ENCODE measurements around the gene HECTD1.

HECTD1 gene

GRCh38 chr14:31221266-31221665, 13.7 kb upstream of the HECTD1 start:
- ChIA-PET CTCF (no interaction called here), POLR2A (no interaction called here)
- Histone ChIP-seq H3K4me3 (ENCODE audit: low read depth, low read length) (no peak overlapping the region), H3K27ac (ENCODE audit: extremely low read depth, low read depth, low read length) (no peak overlapping the region), H3K4me1 (ENCODE audit: control insufficient read depth, insufficient read depth, low read length) (no peaks in the 10 kb centered on the region), H3K9me3 (ENCODE audit: control insufficient read depth, insufficient read depth, low read depth, low read length) (no peaks in the 10 kb centered on the region), H3K36me3 (ENCODE audit: control insufficient read depth in 2 of 2, insufficient read depth in 1 of 2, low read length in 2 of 2) (no peaks in the 10 kb centered on the region)
- TF ChIP-seq ZNF366 (tag by site-specific recombination; conservative IDR thresholded peaks at IDR 0.05) = no peak
- TF ChIP-seq ZNF26 (tag by site-specific recombination; IDR thresholded peaks at IDR 0.05) = no peak
- TF ChIP-seq ZNF280D (tag by site-specific recombination; IDR thresholded peaks at IDR 0.05) = no peak
- no peak for TF ChIP-seq ZNF311 (tag by site-specific recombination; IDR thresholded peaks at IDR 0.05; ENCODE audit: borderline replicate concordance)
- TF ChIP-seq ZNF341 (tag by site-specific recombination; IDR thresholded peaks at IDR 0.05; ENCODE audit: low read depth) = no peak
- no peak for TF ChIP-seq HOXA7 (CRISPR knock-in tag; IDR thresholded peaks at IDR 0.05; ENCODE audit: borderline replicate concordance)
- TF ChIP-seq ZNF18 (tag by site-specific recombination; IDR thresholded peaks at IDR 0.05) = no peak
- TF ChIP-seq ZNF350 (tag by site-specific recombination; IDR thresholded peaks at IDR 0.05) = no peak
- TF ChIP-seq ZNF155 (tag by site-specific recombination; IDR thresholded peaks at IDR 0.05) = no peak
- TF ChIP-seq ZNF596 (tag by site-specific recombination; IDR thresholded peaks at IDR 0.05) = no peak
- TF ChIP-seq WT1 (tag by site-specific recombination; IDR thresholded peaks at IDR 0.05) = no peak
- TF ChIP-seq SALL2 (tag by site-specific recombination; IDR thresholded peaks at IDR 0.05; ENCODE audit: borderline replicate concordance) = no peak
- TF ChIP-seq ZNF24 (tag by site-specific recombination; IDR thresholded peaks at IDR 0.05) = no peak
- no peak for TF ChIP-seq ZNF133 (tag by site-specific recombination; IDR thresholded peaks at IDR 0.05)
- no peak for TF ChIP-seq ZNF571 (tag by site-specific recombination; IDR thresholded peaks at IDR 0.05)
- TF ChIP-seq ELK4 (IDR thresholded peaks at IDR 0.05; ENCODE audit: borderline replicate concordance, low read depth, low read length) = no peak
- TF ChIP-seq ZNF670 (tag by site-specific recombination; IDR thresholded peaks at IDR 0.05; ENCODE audit: low read depth) = no peak
- TF ChIP-seq ZNF248 (tag by site-specific recombination; IDR thresholded peaks at IDR 0.05) = no peak

GRCh38 chr14:31219169-31219568, 11.6 kb upstream of the HECTD1 start:
- Histone ChIP-seq H3K9me3 (ENCODE audit: control insufficient read depth, insufficient read depth, low read depth, low read length) (no peaks in the 10 kb centered on the region), H3K36me3 (ENCODE audit: control insufficient read depth in 2 of 2, insufficient read depth in 1 of 2, low read length in 2 of 2) (no peaks in the 10 kb centered on the region), H3K4me1 (ENCODE audit: control insufficient read depth, insufficient read depth, low read length) (no peaks in the 10 kb centered on the region), H3K4me3 (ENCODE audit: low read depth, low read length) (no peak overlapping the region), H3K27ac (ENCODE audit: extremely low read depth, low read depth, low read length) (no peak overlapping the region)
- ChIA-PET CTCF (interaction anchor here (0.9 kb wide), 1 partner anchor 10 kb away, joined by 4 read pairs; no protein-coding TSS in a partner anchor), POLR2A (no interaction called here)
- no peak for TF ChIP-seq ZNF354C (tag by site-specific recombination; IDR thresholded peaks at IDR 0.05; ENCODE audit: borderline replicate concordance, low read depth)
- no peak for TF ChIP-seq ZNF530 (tag by site-specific recombination; IDR thresholded peaks at IDR 0.05; ENCODE audit: low read depth)
- no peak for TF ChIP-seq ZNF26 (tag by site-specific recombination; IDR thresholded peaks at IDR 0.05)
- TF ChIP-seq ZSCAN16 (tag by site-specific recombination; IDR thresholded peaks at IDR 0.05) = no peak
- TF ChIP-seq ZNF843 (tag by site-specific recombination; IDR thresholded peaks at IDR 0.05) = no peak
- no peak for TF ChIP-seq SP7 (tag by site-specific recombination; IDR thresholded peaks at IDR 0.05)
- no peak for TF ChIP-seq ZNF623 (tag by site-specific recombination; IDR thresholded peaks at IDR 0.05)
- no peak for TF ChIP-seq ZNF639 (tag by site-specific recombination; IDR thresholded peaks at IDR 0.05)
- TF ChIP-seq ZNF791 (tag by site-specific recombination; IDR thresholded peaks at IDR 0.05) = no peak
- no peak for TF ChIP-seq ZNF473 (tag by site-specific recombination; IDR thresholded peaks at IDR 0.05)
